Skeletal muscle tissue (tissue), 4 donors: ENCODE data around the gene DHX35. TPM values are rescaled to one million over a fixed set of nuclear protein-coding genes. Genes with fewer than 3 reads are reported as not detected.
A peak's percentile ranks its signal among the peaks of the same experiment; 100 is the strongest.
"Not testable (repeated sequence)": the region's sequence is repeated elsewhere in the genome, so short reads cannot be mapped to it uniquely, and the experiment has no call there.

Experiments used
- H3K27ac ChIP-seq: one replicate; pipeline ENCODE4 v1.7.0; 2013; ENCODE audit warnings: mild to moderate bottlenecking, low read depth, low read length, inconsistent platforms
- H3K27me3 ChIP-seq, 3 donors: one replicate each; pipeline ENCODE4 v1.7.0; 2013; ENCODE audit warnings: low read length in 3 of 3; ENCODE audit not compliant: control insufficient read depth in 3 of 3, insufficient read depth in 3 of 3
- H3K36me3 ChIP-seq, 3 donors: one replicate each; pipeline ENCODE4 v1.7.0; 2013; ENCODE audit warnings: low read length in 3 of 3; ENCODE audit not compliant: control insufficient read depth in 3 of 3, insufficient read depth in 3 of 3
- H3K4me1 ChIP-seq, 3 donors: one replicate each; pipeline ENCODE4 v1.7.0; 2013; ENCODE audit warnings: low read length in 3 of 3, mild to moderate bottlenecking in 3 of 3; ENCODE audit not compliant: control insufficient read depth in 3 of 3, insufficient read depth in 3 of 3
- H3K4me3 ChIP-seq, 3 donors: one replicate each; pipeline ENCODE4 v1.7.0; 2013; ENCODE audit warnings: low read length in 3 of 3
- H3K9ac ChIP-seq, 3 donors: one replicate each; pipeline ENCODE4 v1.7.0; 2013; ENCODE audit warnings: low read length in 3 of 3, mild to moderate bottlenecking in 3 of 3, moderate library complexity in 2 of 3, low read depth in 1 of 3
- H3K9me3 ChIP-seq, 3 donors: one replicate each; pipeline ENCODE4 v1.7.0; 2013; ENCODE audit warnings: low read length in 3 of 3; ENCODE audit not compliant: control insufficient read depth in 3 of 3
- total RNA-seq: library from RNA; depleted of rRNA; stranded (reverse); fragments of >200 nt; gene quantifications from one replicate; pipeline ENCODE4 v1.2.3, GENCODE V29; 2014
- donor health status: Osteomylitis.

Gene DHX35
- total RNA-seq, 1 donor from 2014 or later: 8.4 TPM

DNA sequence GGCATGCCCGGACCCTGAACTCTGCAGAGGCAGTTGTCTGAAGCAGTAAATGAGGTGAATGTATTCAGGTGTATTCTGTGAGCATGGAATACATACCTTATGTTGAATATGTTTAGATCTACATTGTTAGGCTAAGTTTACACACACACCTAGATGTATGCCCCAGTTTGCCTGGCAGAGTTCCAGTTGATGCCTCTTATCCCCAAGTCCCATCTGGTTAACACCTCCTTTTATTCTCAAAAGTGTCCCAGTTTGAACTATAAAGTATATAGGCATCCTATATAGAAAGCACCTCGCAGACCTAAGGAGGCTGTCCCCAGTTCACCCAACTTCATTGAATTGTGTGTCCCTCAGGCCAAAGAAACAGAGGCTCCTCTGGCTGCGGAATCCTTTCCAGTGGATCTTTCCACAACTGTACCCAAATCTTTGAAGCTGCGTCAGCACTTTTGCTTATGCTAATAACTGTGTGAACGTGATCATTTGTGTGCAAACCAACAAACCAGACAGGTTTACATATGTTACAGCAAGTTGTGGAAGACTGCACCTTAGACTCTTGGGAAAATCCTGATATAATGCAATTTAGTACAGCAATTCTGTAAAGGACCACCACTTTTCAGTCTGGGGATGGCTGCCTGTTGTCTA, 4.8 kb upstream of the DHX35 start:
- H3K36me3 ChIP-seq: no peaks in the 10 kb centered on the region
- H3K4me1 ChIP-seq: peaks cover 4 to 10% (median 5%) of the 10 kb centered on the region in 3 donors
- no peaks in the 10 kb centered on the region for H3K27me3 ChIP-seq
- no peak overlapping the region for H3K9ac ChIP-seq
- H3K4me3 ChIP-seq: no peak overlapping the region
- H3K9me3 ChIP-seq: no peaks in the 10 kb centered on the region
- H3K27ac ChIP-seq: no peak overlapping the region

DNA sequence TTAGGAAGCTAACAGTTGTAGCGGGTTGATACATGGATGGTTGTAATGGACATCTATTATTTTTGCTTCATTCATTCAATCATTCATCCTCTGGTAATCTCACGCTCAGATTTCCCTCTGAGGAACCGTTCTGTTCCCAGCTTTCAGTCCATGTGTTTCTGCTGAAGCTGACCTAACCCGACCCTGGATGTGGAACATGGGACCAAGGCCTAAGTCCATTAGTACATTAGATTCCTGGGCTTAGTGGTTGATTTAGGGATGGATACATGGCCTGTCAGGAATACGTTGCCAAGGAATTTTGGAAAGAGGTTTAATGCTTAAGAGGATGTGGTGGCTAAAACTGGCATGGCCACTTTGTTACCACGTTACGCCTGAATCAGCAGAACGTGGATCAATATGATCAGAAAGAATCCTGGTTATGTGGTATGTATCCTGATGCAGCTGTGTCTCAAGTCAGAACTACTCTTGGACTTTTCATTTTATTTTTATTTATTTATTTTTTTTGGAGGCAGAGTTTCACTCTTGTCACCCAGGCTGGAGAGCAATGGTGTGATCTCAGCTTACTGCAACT, 4.1 kb upstream of the DHX35 start:
- Histone ChIP-seq H3K4me1 (peaks cover 5 to 16% (median 9%) of the 10 kb centered on the region in 3 donors), H3K9me3 (no peaks in the 10 kb centered on the region), H3K27me3 (no peaks in the 10 kb centered on the region), H3K27ac (no peak overlapping the region), H3K36me3 (no peaks in the 10 kb centered on the region), H3K4me3 (no peak overlapping the region), H3K9ac (no peak overlapping the region)

DNA sequence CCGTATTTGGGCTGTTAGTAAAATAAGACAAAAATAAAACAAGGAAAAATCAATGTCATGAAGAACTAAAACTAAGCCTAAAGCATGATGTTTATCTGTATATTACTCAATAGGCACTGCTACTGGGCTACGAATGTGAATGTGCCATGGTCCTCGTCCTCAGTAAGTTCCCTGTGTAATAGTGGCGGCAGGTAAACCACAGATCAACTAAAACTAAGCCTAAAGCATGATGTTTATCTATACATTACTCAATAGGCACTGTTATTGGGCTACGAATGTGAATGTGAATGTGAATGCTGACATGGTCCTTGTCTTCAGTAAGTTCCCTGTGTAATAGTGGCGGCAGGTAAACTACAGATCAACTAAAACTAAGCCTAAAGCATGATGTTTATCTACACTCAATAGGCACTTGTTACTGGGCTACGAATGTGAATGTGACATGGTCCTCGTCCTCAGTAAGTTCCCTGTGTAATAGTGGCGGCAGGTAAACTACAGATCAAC, 1.9 kb upstream of the DHX35 start:
- H3K9ac ChIP-seq, H3K36me3 ChIP-seq, H3K27ac ChIP-seq, H3K9me3 ChIP-seq, H3K4me3 ChIP-seq, H3K27me3 ChIP-seq: not testable (repeated sequence)
- H3K4me1 ChIP-seq: peaks cover 9 to 24% (median 12%) of the 10 kb centered on the region in 3 donors

DNA sequence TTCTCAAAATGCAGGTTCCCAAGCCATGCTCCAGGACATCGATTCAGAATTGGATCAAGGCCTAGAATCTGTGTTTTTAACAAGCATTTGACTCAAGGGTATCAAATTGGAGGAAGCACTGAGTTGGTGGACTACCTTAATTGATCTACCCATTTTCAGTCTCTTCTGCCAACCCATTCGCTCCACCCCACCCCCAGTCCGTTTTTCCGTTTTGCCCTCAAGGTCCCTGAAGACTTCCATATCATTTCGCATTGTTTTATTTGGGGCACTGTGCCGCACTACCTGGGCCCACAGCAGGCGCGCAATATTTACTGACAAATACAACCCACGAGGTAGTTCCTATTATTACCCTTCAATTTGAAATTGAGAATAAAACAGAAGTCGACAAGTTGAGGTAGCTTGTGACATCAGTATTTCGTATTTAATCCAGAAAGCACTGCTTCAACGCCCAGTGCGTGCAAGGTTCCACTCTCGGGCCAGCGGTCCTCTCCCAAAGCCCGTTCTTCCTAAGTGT, 557 bp upstream of the DHX35 start:
- Histone ChIP-seq H3K36me3 (peaks cover 0 to 7% (median 4%) of the 10 kb centered on the region in 3 donors), H3K4me1 (peaks cover 9 to 24% (median 12%) of the 10 kb centered on the region in 3 donors), H3K9me3 (no peaks in the 10 kb centered on the region), H3K27me3 (no peaks in the 10 kb centered on the region), H3K4me3 (peak overlapping the region; percentile 82 to 94 (median 82)), H3K9ac (peak overlapping the region in 2 of 3 donors; percentile 60 to 98), H3K27ac (peak overlapping the region; percentile 62)

DNA sequence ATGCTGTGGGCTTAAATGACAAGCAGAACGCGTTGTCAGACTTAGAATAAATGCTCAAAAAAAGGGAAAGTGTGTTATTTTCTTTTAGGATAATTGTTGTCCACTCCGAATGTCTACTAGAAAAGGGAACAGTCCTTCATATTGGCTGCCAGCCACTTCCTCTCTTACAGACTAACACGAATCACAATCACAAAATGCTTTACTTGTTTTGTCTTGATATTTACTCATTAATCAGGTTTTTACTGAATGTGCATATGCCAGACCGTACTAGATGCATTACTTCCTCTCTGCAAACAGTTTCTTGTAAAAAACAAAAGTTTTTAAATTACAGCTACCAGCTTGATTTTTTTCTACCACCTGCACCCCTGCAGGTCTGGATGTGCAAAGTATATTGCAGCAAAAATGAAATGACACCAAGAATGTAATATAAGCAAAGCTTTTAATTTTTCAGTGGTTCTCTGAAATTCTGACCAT, 821 bp downstream of the DHX35 start:
- Histone ChIP-seq H3K27ac (peak overlapping the region; percentile 94), H3K9ac (peak overlapping the region; percentile 93 to 98 (median 93)), H3K36me3 (peaks cover 0 to 7% (median 4%) of the 10 kb centered on the region in 3 donors), H3K4me3 (peak overlapping the region; percentile 82 to 95 (median 94)), H3K4me1 (peaks cover 9 to 24% (median 12%) of the 10 kb centered on the region in 3 donors), H3K27me3 (no peaks in the 10 kb centered on the region), H3K9me3 (no peaks in the 10 kb centered on the region)

DNA sequence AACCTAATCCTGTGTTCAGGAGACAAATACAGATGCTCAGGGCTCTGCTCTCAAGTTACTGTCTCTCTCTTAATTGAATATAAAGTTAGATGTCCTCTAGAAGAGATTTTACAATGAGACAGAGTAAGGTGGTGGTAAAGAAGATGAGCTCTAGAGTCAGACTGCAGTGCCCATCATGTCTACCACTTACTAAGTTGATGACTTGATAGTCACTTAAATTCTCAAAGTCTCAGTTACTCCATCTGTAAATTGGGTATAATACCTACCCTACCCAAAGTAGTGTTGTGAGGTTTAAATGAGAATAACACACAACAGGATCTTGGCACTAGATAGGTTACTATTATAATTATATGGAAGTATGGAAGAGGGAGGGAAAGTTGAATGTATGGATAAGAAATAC, 1.6 kb downstream of the DHX35 start:
- no peak overlapping the region for H3K9ac ChIP-seq
- H3K4me3 ChIP-seq: no peak overlapping the region
- H3K9me3 ChIP-seq: no peaks in the 10 kb centered on the region
- no peaks in the 10 kb centered on the region for H3K27me3 ChIP-seq
- H3K27ac ChIP-seq: no peak overlapping the region
- H3K36me3 ChIP-seq: peaks cover 0 to 7% (median 4%) of the 10 kb centered on the region in 3 donors
- peaks cover 9 to 24% (median 12%) of the 10 kb centered on the region in 3 donors for H3K4me1 ChIP-seq

DNA sequence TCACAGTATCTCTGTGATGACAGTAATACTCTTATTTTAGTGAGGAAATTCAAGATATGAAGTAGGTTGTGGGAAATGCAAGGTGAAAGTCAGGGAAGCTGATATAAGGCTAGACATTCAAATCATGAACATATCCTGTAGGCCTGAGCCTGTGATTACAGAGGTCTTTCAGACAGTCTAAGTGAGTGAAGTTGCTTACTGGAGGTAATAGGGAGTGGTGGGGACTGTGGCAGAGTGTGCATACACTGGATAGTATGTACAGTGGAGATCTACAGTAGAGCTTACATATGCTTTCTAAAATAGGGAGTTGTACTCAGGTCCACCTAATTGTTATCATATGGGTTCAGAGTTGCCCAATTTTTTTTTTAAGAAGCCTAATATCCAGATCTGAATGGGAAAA, 3.1 kb downstream of the DHX35 start:
- Histone ChIP-seq H3K4me3 (no peak overlapping the region), H3K27me3 (no peaks in the 10 kb centered on the region), H3K4me1 (peaks cover 9 to 24% (median 12%) of the 10 kb centered on the region in 3 donors), H3K36me3 (peaks cover 7 to 21% (median 12%) of the 10 kb centered on the region in 3 donors), H3K9me3 (no peaks in the 10 kb centered on the region), H3K9ac (no peak overlapping the region), H3K27ac (no peak overlapping the region)

DNA sequence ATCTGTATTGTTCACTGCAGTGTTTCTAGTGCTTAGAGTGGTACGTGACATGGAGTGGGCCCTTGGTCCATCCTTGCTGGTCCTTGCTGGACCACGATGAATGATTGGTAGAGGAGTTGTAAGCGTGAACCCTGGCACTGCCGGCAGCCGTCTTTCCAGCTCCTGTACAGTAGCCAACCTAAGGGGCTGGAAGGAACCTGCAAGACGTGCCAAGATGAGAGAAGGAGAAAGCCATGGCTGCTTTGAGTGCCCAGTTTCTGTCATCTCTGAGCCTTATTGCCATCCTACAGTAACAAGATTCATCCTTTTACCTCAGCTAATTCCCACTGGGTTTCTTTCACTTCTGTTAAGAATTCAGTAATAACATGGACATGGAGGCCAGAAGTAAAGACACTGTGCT, 5.9 kb downstream of the DHX35 start:
- peaks cover 12 to 33% (median 22%) of the 10 kb centered on the region in 3 donors for H3K36me3 ChIP-seq
- no peaks in the 10 kb centered on the region for H3K27me3 ChIP-seq
- no peak overlapping the region for H3K9ac ChIP-seq
- H3K4me3 ChIP-seq: no peak overlapping the region
- no peak overlapping the region for H3K27ac ChIP-seq
- no peaks in the 10 kb centered on the region for H3K9me3 ChIP-seq
- peaks cover 2 to 7% (median 3%) of the 10 kb centered on the region in 3 donors for H3K4me1 ChIP-seq

DNA sequence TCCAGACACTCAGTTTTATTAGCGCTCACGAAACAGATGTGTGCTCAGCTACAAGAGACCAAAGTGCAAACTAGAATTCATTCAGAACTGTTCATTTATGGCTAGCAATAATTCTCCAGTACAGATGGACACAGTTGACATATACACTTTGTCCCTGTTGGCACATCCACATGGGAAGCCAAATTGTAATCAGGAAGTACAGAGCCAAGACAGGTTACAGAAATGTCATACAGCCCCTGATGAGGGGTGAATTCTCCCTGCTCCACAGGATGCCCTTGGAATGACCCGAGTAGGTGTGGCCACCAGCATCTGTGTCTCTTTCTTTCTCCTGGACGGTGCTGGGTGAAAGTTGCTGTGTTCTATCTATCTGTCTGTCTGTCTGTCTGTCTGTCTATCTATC, 7.6 kb downstream of the DHX35 start:
- no peaks in the 10 kb centered on the region for H3K4me1 ChIP-seq
- H3K4me3 ChIP-seq: no peak overlapping the region

DNA sequence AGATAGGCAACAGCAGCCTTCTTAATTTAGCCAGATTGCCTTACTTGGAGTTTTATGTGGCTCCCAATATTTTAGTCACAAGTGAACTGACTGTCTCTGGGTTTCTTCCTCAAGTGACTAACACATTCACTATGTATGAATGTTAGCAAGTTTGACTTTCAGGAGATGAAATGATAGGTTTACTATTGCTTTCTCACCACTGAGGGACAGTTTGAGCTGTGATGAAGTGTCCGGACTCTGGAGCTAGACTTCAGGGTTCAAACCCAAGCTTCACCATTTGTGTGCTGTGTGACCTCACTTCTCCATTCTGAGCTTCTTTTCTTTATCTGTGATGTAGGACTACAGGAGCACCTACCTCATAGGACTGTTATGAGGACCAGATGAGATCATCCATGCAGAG, 8.2 kb downstream of the DHX35 start:
- no peak overlapping the region for H3K9ac ChIP-seq
- H3K9me3 ChIP-seq: no peaks in the 10 kb centered on the region
- H3K4me1 ChIP-seq: no peaks in the 10 kb centered on the region
- H3K36me3 ChIP-seq: peaks cover 12 to 37% (median 23%) of the 10 kb centered on the region in 3 donors
- no peaks in the 10 kb centered on the region for H3K27me3 ChIP-seq
- no peak overlapping the region for H3K4me3 ChIP-seq
- no peak overlapping the region for H3K27ac ChIP-seq

More for the DNA sequence above, 7.6 kb downstream of the DHX35 start:
- Histone ChIP-seq H3K27ac (no peak overlapping the region), H3K9me3 (no peaks in the 10 kb centered on the region), H3K36me3 (peaks cover 12 to 39% (median 26%) of the 10 kb centered on the region in 3 donors), H3K9ac (no peak overlapping the region), H3K27me3 (no peaks in the 10 kb centered on the region)
